ENCODE measurements around the gene PRTFDC1.
"Not testable (repeated sequence)": the region's sequence is repeated elsewhere in the genome, so short reads cannot be mapped to it uniquely, and the experiment has no call there.

Gene PRTFDC1

DNA sequence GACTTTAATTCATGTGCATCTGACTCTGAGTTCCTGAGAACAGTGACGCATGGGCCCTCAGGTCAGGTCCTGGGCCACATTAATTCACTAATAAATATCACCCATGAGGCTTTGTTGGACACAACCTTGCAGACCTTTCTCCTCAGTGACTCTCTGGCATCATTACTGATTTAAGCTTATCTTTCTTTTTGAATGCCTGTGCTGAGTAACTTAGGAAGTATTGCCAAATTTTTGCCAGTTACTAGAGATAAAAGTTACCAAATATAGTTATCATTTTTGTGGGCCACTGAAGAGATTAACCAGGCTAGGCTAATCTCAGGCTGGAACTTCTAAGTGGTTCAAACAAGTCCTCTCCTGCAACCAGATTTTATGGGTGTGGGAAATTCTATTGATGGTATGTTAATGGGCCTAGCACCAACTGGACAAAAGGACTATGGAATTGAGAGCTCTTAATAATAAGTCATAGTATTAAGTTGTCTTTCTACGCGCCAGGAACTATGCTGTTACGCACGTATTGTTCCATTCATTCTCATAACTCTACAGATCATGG, 28.8 kb upstream of the PRTFDC1 start:
- TF ChIP-seq, protein P1, sequence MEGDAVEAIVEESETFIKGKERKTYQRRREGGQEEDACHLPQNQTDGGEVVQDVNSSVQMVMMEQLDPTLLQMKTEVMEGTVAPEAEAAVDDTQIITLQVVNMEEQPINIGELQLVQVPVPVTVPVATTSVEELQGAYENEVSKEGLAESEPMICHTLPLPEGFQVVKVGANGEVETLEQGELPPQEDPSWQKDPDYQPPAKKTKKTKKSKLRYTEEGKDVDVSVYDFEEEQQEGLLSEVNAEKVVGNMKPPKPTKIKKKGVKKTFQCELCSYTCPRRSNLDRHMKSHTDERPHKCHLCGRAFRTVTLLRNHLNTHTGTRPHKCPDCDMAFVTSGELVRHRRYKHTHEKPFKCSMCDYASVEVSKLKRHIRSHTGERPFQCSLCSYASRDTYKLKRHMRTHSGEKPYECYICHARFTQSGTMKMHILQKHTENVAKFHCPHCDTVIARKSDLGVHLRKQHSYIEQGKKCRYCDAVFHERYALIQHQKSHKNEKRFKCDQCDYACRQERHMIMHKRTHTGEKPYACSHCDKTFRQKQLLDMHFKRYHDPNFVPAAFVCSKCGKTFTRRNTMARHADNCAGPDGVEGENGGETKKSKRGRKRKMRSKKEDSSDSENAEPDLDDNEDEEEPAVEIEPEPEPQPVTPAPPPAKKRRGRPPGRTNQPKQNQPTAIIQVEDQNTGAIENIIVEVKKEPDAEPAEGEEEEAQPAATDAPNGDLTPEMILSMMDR (IDR thresholded peaks at IDR 0.05; ENCODE audit: insufficient read depth, low read depth, low read length, missing control alignments), result no peak
- H3K4me3 ChIP-seq (ENCODE audit: low read depth, low read length), result no peak overlapping the region
- DNase-seq (ENCODE audit: low read depth), result no peak

DNA sequence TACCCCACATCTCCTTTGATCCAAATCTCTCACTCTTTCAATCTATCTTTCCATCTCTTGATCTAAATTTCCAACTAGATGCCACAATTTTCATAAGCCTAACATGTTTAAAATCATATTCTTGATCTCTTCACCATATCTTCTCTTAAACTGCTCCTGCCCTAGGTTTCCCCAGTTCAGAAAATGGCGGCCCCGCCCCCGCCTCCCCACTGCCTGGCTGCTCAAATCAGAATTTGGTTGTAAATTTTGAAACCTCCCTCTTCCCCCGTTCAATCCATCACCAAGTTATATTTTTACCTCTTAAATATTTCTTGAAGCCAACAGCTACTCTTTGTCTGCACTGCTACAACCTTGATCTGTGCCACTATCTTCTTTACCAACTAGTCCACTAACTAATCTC, 27.3 kb upstream of the PRTFDC1 start:
- TF ChIP-seq, protein P1 (IDR thresholded peaks at IDR 0.05; ENCODE audit: insufficient read depth, low read depth, low read length, missing control alignments), result no peak
- DNase-seq (ENCODE audit: low read depth), result no peak
- H3K4me3 ChIP-seq (ENCODE audit: low read depth, low read length), result no peak overlapping the region

DNA sequence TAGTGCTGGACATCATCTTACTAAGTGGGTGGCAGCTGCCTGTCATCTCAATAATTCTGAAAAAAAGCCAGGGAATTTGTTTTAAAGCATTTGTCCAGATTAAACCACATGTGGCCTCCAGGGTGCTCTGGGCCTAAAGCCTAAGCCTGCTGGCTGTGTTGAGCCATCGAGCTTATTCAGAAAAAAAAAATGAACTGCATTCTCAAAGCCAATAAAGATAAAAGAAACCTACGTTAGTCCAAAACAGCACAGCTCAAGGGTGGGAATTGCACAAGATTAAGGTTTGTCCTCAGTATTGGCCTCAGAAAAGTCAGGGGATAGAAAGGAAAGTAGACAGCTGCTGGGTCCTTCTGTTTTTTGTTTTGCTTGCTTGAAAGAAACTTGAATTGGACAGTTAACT, 22.6 kb upstream of the PRTFDC1 start:
- DNase-seq (ENCODE audit: low read depth), result no peak
- TF ChIP-seq, protein P1 (IDR thresholded peaks at IDR 0.05; ENCODE audit: insufficient read depth, low read depth, low read length, missing control alignments), result no peak

DNA sequence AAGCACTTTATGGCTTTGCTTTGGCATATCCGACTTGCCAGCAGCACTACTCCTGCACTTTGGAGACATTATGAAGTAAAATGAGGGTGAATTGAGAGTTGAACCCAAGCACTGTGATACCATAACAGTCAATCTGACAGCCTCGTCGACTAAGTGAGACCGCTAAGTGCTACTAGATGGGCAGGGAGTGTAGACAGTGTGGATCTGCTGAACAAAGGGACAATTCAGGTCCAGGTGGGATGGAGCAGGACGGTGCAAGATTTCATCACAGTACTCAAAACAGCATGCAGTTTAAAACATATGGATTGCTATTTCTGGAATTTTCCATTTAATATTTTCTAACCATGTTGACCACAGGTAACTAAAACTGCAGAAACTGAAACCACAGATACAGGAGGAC, 20.8 kb upstream of the PRTFDC1 start:
- no peak for DNase-seq (ENCODE audit: low read depth)
- no peak overlapping the region for H3K4me3 ChIP-seq (ENCODE audit: low read depth, low read length)
- TF ChIP-seq, protein P1 (IDR thresholded peaks at IDR 0.05; ENCODE audit: insufficient read depth, low read depth, low read length, missing control alignments), result no peak

More for the DNA sequence above, 22.6 kb upstream of the PRTFDC1 start:
- no peak overlapping the region for H3K4me3 ChIP-seq (ENCODE audit: low read depth, low read length)

DNA sequence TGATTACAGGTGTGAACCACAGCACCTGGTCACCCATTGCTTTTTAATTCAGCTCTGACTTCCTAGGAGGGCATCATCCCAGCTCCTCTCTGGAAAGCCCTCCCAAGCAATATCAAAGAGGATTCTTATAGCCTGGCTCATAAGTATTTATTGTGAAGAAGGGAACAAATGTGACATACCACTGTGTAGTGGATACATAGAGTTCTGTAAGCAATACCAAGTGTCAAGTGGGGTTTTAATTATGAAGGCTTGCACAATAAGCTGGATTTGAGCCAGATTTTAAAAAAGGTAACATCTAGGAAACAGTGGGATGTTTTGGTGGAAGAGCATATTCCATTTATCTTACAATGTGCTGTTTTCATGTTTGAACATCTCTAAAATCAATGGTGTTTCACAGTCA, 19.0 kb upstream of the PRTFDC1 start:
- no peak overlapping the region for H3K4me3 ChIP-seq (ENCODE audit: low read depth, low read length)
- TF ChIP-seq, protein P1 (IDR thresholded peaks at IDR 0.05; ENCODE audit: insufficient read depth, low read depth, low read length, missing control alignments), result no peak
- no peak for DNase-seq (ENCODE audit: low read depth)

DNA sequence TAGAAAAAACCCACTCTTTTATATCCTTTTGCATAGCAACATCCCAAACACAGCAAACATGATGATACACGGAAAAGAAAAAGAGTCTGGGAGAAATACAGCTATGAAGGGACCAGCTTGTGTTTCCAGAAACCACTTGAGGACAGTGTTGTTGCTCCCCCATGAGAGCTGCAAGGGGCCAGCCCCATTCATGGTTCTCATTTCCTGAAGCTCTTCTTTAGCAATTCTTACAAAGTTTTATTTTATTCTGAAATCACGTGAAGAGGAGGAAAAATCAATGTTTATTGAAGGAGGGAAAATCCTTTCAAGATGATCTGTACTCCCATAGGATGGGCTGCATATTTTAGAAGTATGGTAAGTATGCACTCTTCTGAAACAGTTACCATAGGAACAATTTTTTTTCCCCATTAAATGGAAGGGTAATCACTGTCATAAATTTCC, 17.5 kb upstream of the PRTFDC1 start:
- TF ChIP-seq, protein P1 (IDR thresholded peaks at IDR 0.05; ENCODE audit: insufficient read depth, low read depth, low read length, missing control alignments), result no peak
- no peak for DNase-seq (ENCODE audit: low read depth)
- no peak overlapping the region for H3K4me3 ChIP-seq (ENCODE audit: low read depth, low read length)

DNA sequence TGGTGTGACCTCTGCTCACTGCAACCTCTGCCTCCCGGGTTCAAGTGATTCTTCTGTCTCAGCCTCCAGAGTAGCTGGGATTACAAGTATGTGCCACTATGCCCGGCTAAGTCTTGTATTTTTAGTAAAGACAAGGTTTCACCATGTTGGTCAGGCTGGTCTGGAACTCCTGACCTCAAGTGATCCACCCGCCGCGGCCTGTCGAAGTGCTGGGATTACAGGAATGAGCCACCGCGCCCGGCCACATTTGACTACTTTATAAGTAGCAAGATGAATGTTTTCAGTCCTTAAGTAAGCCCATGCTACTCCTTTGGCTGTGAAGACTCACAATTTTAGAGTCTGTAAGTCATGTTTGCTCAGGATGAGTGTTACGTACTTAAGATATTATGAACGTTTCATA, 16.5 kb upstream of the PRTFDC1 start:
- DNase-seq (ENCODE audit: low read depth), result not testable (repeated sequence)

More for the DNA sequence above, 16.5 kb upstream of the PRTFDC1 start:
- H3K4me3 ChIP-seq (ENCODE audit: low read depth, low read length), result not testable (repeated sequence)

Data from GM12865 (cell line).